K562 (cell line): Measurements from ENCODE around the gene CTCF. TPM values are rescaled to one million over a fixed set of nuclear protein-coding genes. Genes with fewer than 3 reads are reported as not detected.
A peak's percentile ranks its signal among the peaks of the same experiment; 100 is the strongest.

Experiments
- ATAC-seq: fragments of 200-7000 bp; cut with Tn5 transposase; 3 replicates; pipeline ENCODE4 v1.9.1; 2020; ENCODE audit warnings: moderate library complexity
- BruUV-seq: library from RNA; stranded (reverse); fragments of 400-500 nt; replicated peaks from 2 replicates; lab custom pipeline; 2021; lab: Mats Ljungman, UMichigan
- CTCF ChIA-PET: fragments of 300-600 bp; formaldehyde crosslinking; extraction: SDS; loops from one replicate; lab custom pipeline; 2021; ENCODE audit warnings: low intra/inter-chr PET ratio; lab: Yijun Ruan, JAX
- POLR2A ChIA-PET: fragments of 300-600, 350-650 bp; sonication (Branson Sonifier 250); formaldehyde crosslinking; extraction: SDS; loops from one replicate; lab custom pipeline; 2021; ENCODE audit warnings: antibody characterized with exemption, inconsistent platforms; lab: Yijun Ruan, JAX
- DNase-seq, 4 experiments: peaks; one replicate each; pipeline versions ENCODE4 v3.0.0 to v3.0.0-alpha.2; 2011 to 2018; ENCODE audit warnings: low spot score in 3 of 4, mixed read lengths in 3 of 4; ENCODE audit errors: extremely low read depth in 1 of 4
- FAIRE-seq: peaks from 2 replicates; lab custom pipeline; 2011; peaks lifted over from hg19 to GRCh38; lab: Jason Lieb, UNC
- H2AFZ ChIP-seq: 2 replicates; pipeline ENCODE4 v1.6.0; 2011; ENCODE audit warnings: low read depth, low read length, control low read depth, inconsistent platforms
- H3K27ac ChIP-seq: fragments of 200-600 bp; 3 replicates; pipeline ENCODE4 v1.8.0; 2011; ENCODE audit warnings: low read depth, mild to moderate bottlenecking, control low read depth, inconsistent platforms, low read length, moderate library complexity, mixed read lengths; ENCODE audit errors: extremely low read depth
- H3K27me3 ChIP-seq, 2 experiments: fragments of 300-600 bp in 1 of 2; 2 replicates in 1 of 2; 3 replicates in 1 of 2; pipeline versions ENCODE4 v1.6.0 to v1.8.0; 2011; ENCODE audit warnings: inconsistent platforms in 2 of 2, low read length in 2 of 2, mild to moderate bottlenecking in 1 of 2, mixed read lengths in 1 of 2, moderate library complexity in 1 of 2; ENCODE audit not compliant: control insufficient read depth in 2 of 2, insufficient read depth in 2 of 2
- H3K36me3 ChIP-seq: fragments of 300-600 bp; 3 replicates; pipeline ENCODE4 v1.8.0; 2011; ENCODE audit warnings: mild to moderate bottlenecking, low read length, inconsistent platforms; ENCODE audit not compliant: control insufficient read depth, insufficient read depth
- H3K4me1 ChIP-seq, 2 experiments: fragments of 200-600 bp in 1 of 2; replicated peaks in 1 of 2; 2 replicates in 1 of 2; 3 replicates in 1 of 2; pipeline versions ENCODE4 v1.5.1 to v1.8.0; 2011; ENCODE audit warnings: inconsistent platforms in 2 of 2, low read length in 2 of 2, mild to moderate bottlenecking in 1 of 2, mixed read lengths in 1 of 2, moderate library complexity in 1 of 2; ENCODE audit not compliant: control insufficient read depth in 2 of 2, insufficient read depth in 2 of 2
- H3K4me2 ChIP-seq: 2 replicates; pipeline ENCODE4 v1.6.1; 2011; ENCODE audit warnings: low read length, control low read depth, inconsistent platforms, mixed read lengths; ENCODE audit not compliant: insufficient read depth
- H3K4me3 ChIP-seq: fragments of 200-600 bp; sonication (generic), shearing (Covaris generic); 2 replicates; pipeline ENCODE4 v1.5.1; 2016; ENCODE audit warnings: control low read depth, inconsistent platforms
- H3K79me2 ChIP-seq: fragments of 200-600 bp; 3 replicates; pipeline ENCODE4 v1.8.0; 2011; ENCODE audit warnings: low read length, inconsistent platforms; ENCODE audit not compliant: control insufficient read depth, insufficient read depth
- H3K9ac ChIP-seq, 2 experiments: 2 replicates each; pipeline versions ENCODE4 v1.6.0 to v1.6.1; 2011; ENCODE audit warnings: low read depth in 2 of 2, low read length in 2 of 2, control low read depth in 1 of 2, inconsistent platforms in 1 of 2, mild to moderate bottlenecking in 1 of 2, mixed read lengths in 1 of 2; ENCODE audit not compliant: insufficient read depth in 1 of 2
- H3K9me1 ChIP-seq: one replicate; pipeline ENCODE4 v1.6.0; 2011; ENCODE audit warnings: inconsistent platforms, mild to moderate bottlenecking, low read length, moderate library complexity; ENCODE audit not compliant: control insufficient read depth, insufficient read depth
- H3K9me3 ChIP-seq: replicated peaks from 2 replicates; pipeline ENCODE4 v1.5.1; 2011; ENCODE audit warnings: low read depth, low read length, inconsistent platforms; ENCODE audit not compliant: control insufficient read depth, insufficient read depth
- H4K20me1 ChIP-seq: replicated peaks from 2 replicates; pipeline ENCODE4 v1.6.1; 2011; ENCODE audit warnings: low read length, inconsistent platforms, mixed read lengths; ENCODE audit not compliant: control insufficient read depth, insufficient read depth
- AFF4 ChIP-seq: sonication (generic); formaldehyde crosslinking; IDR thresholded peaks from 2 replicates; pipeline ENCODE4 v1.8.0; 2023; ENCODE audit warnings: mild to moderate bottlenecking, missing genetic modification reagents
- CBX1 ChIP-seq: sonication (generic); IDR thresholded peaks from 2 replicates; pipeline ENCODE4 v1.6.1; 2016; ENCODE audit warnings: antibody characterized with exemption, low read depth, mild to moderate bottlenecking
- FOXM1 ChIP-seq, 2 experiments: fragments of 450-650 bp in 1 of 2; sonication (generic) in 1 of 2; formaldehyde crosslinking in 1 of 2; IDR thresholded peaks; 2 replicates each; pipeline versions ENCODE4 v1.6.1 to v1.9.0; 2017 to 2022; ENCODE audit warnings: low read depth in 2 of 2, mild to moderate bottlenecking in 2 of 2, missing genetic modification reagents in 1 of 2, moderate library complexity in 1 of 2
- HMGN3 ChIP-seq: IDR thresholded peaks from 2 replicates; pipeline ENCODE4 v1.6.1; 2011; ENCODE audit warnings: borderline replicate concordance, low read depth, mild to moderate bottlenecking, mixed read lengths, low read length; ENCODE audit not compliant: insufficient read length; ENCODE audit errors: extremely low read depth
- HOMEZ ChIP-seq: fragments of 250-450 bp; sonication (Bioruptor Pico); IDR thresholded peaks from 2 replicates; pipeline ENCODE4 v1.4.0; 2020; ENCODE audit warnings: mild to moderate bottlenecking, moderate library complexity
- NR1H2 ChIP-seq: sonication (generic); formaldehyde crosslinking; IDR thresholded peaks from 2 replicates; pipeline ENCODE4 v1.4.0; 2020; ENCODE audit warnings: mild to moderate bottlenecking, missing genetic modification reagents
- SMAD1 ChIP-seq: fragments of 150-350 bp; IDR thresholded peaks from 2 replicates; pipeline ENCODE4 v1.6.1; 2014; ENCODE audit warnings: low read length, low read depth; ENCODE audit not compliant: partially characterized antibody
- ZBTB43 ChIP-seq: sonication (generic); formaldehyde crosslinking; IDR thresholded peaks from 2 replicates; pipeline ENCODE4 v1.8.0; 2023; ENCODE audit warnings: mild to moderate bottlenecking, missing genetic modification reagents
- ZNF41 ChIP-seq: fragments of 250-450 bp; sonication (Bioruptor Pico); conservative IDR thresholded peaks from 2 replicates; pipeline ENCODE4 v1.4.0; 2020; ENCODE audit warnings: mild to moderate bottlenecking
- ZNF699 ChIP-seq: fragments of 250-450 bp; sonication (Bioruptor Pico); IDR thresholded peaks from 2 replicates; pipeline ENCODE4 v1.8.0; 2021; ENCODE audit warnings: mild to moderate bottlenecking, moderate library complexity; ENCODE audit not compliant: insufficient replicate concordance
- WGBS: fragments of 100-300 bp; shearing (Covaris generic); methylation state at CpG from one replicate; pipeline ENCODE4 v1.1.6; 2016; ENCODE audit warnings: low coverage, mixed read lengths; ENCODE audit not compliant: insufficient coverage; ENCODE audit errors: missing lambda C conversion rate; 5-methylcytosine and 5-hydroxymethylcytosine counted together
- in situ Hi-C: fragments of 300-500 bp; cut with MboI; formaldehyde crosslinking; loops from 4 replicates; pipeline ENCODE4 v1.15.0; 2018; ENCODE audit warnings: inconsistent platforms, mixed read lengths
- intact Hi-C: fragments of 100-400 bp; cut with micrococcal nuclease; formaldehyde crosslinking; loops from 2 replicates; pipeline ENCODE4 v1.14.2; 2022
- polyA plus RNA-seq, 8 experiments: library from polyadenylated mRNA; depleted of rRNA in 4 of 8; stranded (reverse) in 5 of 8; unstranded in 3 of 8; fragments of >200 nt; fragmentation: Nextera tagmentation in 2 of 8; fragmentation: Illumina TruSeq in 1 of 8; extraction: Ambion mirVana in 2 of 8; extraction: Trizol in 1 of 8; gene quantifications; 2 replicates each; pipeline versions ENCODE4 v1.2.1 to v1.2.3, GENCODE V29; 2011 to 2014; ENCODE audit warnings: inconsistent platforms in 1 of 8, missing spikeins in 1 of 8
- total RNA-seq, 7 experiments: library from RNA; depleted of rRNA in 6 of 7; stranded (reverse); fragments of >200 nt in 6 of 7; fragmentation: Illumina TruSeq in 2 of 7; extraction: Trizol in 2 of 7; gene quantifications; 2 replicates each; pipeline versions ENCODE4 v1.2.1 to v1.2.3, GENCODE V29; 2011 to 2021; ENCODE audit warnings: low replicate concordance in 1 of 7

Gene CTCF
- total and polyA plus RNA-seq, 9 of the 15 experiments (the other 6 are each of a cell fraction or from before 2014, with no cell fraction given), result 7.8 to 49.2 (median 33.9) TPM

GRCh38 chr16:67518676-67519075 is 43.6 kb upstream of the CTCF start:
- Histone ChIP-seq H3K27ac (no peak overlapping the region), H3K9me3 (no peaks in the 10 kb centered on the region), H4K20me1 (no peaks in the 10 kb centered on the region), H3K4me3 (no peak overlapping the region), H3K36me3 (no peaks in the 10 kb centered on the region), H3K4me1 (peaks cover 2 to 10% of the 10 kb centered on the region in 2 experiments; a peak in 4 of 5 replicates), H3K9ac (peak overlapping the region in 1 of 2 experiments; percentile 72; a peak in 2 of 4 replicates), H2AFZ (no peak overlapping the region), H3K27me3 (no peaks in the 10 kb centered on the region), H3K9me1 (no peaks in the 10 kb centered on the region), H3K79me2 (no peaks in the 10 kb centered on the region), H3K4me2 (no peak overlapping the region)
- DNase-seq, result no peak
- CTCF ChIA-PET, result no interaction called here
- POLR2A ChIA-PET, result no interaction called here
- no TSS peak for BruUV-seq
- no peak for FAIRE-seq
- 46% methylated on average over 8 of the region's 8 CpGs for WGBS
- intact Hi-C loops, result loop anchor here (10.0 kb wide), 1 partner anchor 94 kb away; no protein-coding TSS in a partner anchor
- in situ Hi-C loops, result no loop called here
- no peak for ATAC-seq
- TF ChIP-seq SMAD1, result no peak
- no peak for TF ChIP-seq ZNF699 (CRISPR knock-in tag)
- no peak for TF ChIP-seq ZBTB43
- no peak for TF ChIP-seq NR1H2 (CRISPR knock-in tag)
- no peak for TF ChIP-seq HOMEZ (CRISPR knock-in tag)
- TF ChIP-seq HMGN3, result no peak
- no peak for TF ChIP-seq CBX1
- no peak for TF ChIP-seq ZNF41 (CRISPR knock-in tag)
- no peak for TF ChIP-seq AFF4 (CRISPR knock-in tag)
- TF ChIP-seq FOXM1 (IDR thresholded peaks at IDR 0.05; ENCODE audit: low read depth), result no peak
- TF ChIP-seq FOXM1 (CRISPR knock-in tag; IDR thresholded peaks at IDR 0.05; ENCODE audit: low read depth), result no peak
